Lung (tissue), 12 donors: ENCODE results near the gene EHMT1. TPM values are rescaled to one million over a fixed set of nuclear protein-coding genes. Genes with fewer than 3 reads are reported as not detected.

Source experiments
- ATAC-seq: fragments of 200-7000 bp; cut with Tn5 transposase; one replicate; pipeline ENCODE4 v1.9.1; 2020; ENCODE audit warnings: moderate number of reproducible peaks; ENCODE audit not compliant: insufficient read depth, low FRiP score
- DNase-seq, 3 donors: peaks; one replicate each; pipeline ENCODE4 v3.0.0-alpha.2; 2013 to 2017
- H3K27ac ChIP-seq, 2 donors: one replicate each; pipeline ENCODE4 v1.5.1; 2013; ENCODE audit warnings: mild to moderate bottlenecking in 2 of 2, moderate library complexity in 2 of 2, control low read depth in 1 of 2, inconsistent platforms in 1 of 2, low read depth in 1 of 2, low read length in 1 of 2
- H3K27me3 ChIP-seq, 3 donors: one replicate each; pipeline ENCODE4 v1.5.1; 2013; ENCODE audit warnings: low read length in 2 of 3; ENCODE audit not compliant: control insufficient read depth in 3 of 3, insufficient read depth in 3 of 3
- H3K36me3 ChIP-seq, 4 donors: one replicate each; pipeline ENCODE4 v1.5.1; 2013; ENCODE audit warnings: low read length in 4 of 4, mild to moderate bottlenecking in 1 of 4, moderate library complexity in 1 of 4; ENCODE audit not compliant: control insufficient read depth in 4 of 4, insufficient read depth in 4 of 4
- H3K4me1 ChIP-seq, 5 donors: one replicate each; pipeline ENCODE4 v1.5.1; 2013; ENCODE audit warnings: low read length in 5 of 5, mild to moderate bottlenecking in 2 of 5, moderate library complexity in 1 of 5; ENCODE audit not compliant: control insufficient read depth in 5 of 5, insufficient read depth in 5 of 5
- H3K4me3 ChIP-seq: one replicate; pipeline ENCODE4 v1.5.1; 2013; ENCODE audit warnings: mild to moderate bottlenecking, control low read depth, moderate library complexity
- H3K9ac ChIP-seq, 2 donors: one replicate each; pipeline ENCODE4 v1.5.1; 2013; ENCODE audit warnings: low read length in 2 of 2, control low read depth in 1 of 2; ENCODE audit not compliant: insufficient read depth in 1 of 2
- H3K9me3 ChIP-seq, 4 donors: one replicate each; pipeline ENCODE4 v1.5.1; 2013; ENCODE audit warnings: low read length in 3 of 4, mild to moderate bottlenecking in 1 of 4, moderate library complexity in 1 of 4; ENCODE audit not compliant: control insufficient read depth in 4 of 4, insufficient read depth in 3 of 4
- CTCF ChIP-seq: IDR thresholded peaks from 2 replicates; pipeline ENCODE4 v1.5.1; 2012; ENCODE audit warnings: mild to moderate bottlenecking; ENCODE audit errors: control extremely low read depth, extremely low read depth
- WGBS, 2 donors: extraction: QIAGEN DNeasy Blood & Tissue Kit; methylation state at CpG; one replicate each; pipeline ENCODE4 v1.1.7; 2013; 5-methylcytosine and 5-hydroxymethylcytosine counted together
- polyA plus RNA-seq, 2 donors: library from polyadenylated mRNA; stranded (reverse); fragments of 200-250 nt; gene quantifications; one replicate each; pipeline ENCODE4 v1.2.1, GENCODE V29; 2013
- total RNA-seq, 2 donors: library from RNA; depleted of rRNA in 1 of 2; stranded (reverse); fragments of >200 nt in 1 of 2; gene quantifications; one replicate each; pipeline ENCODE4 v1.2.1, GENCODE V29; 2014 to 2021
- donor health status: control.
- donor health status: control.
- donor health status: Bipolar disorder and iron deficiency.
- donor health status: healthy.
- donor health status: DM: yes; HTN: yes; CAD: no.

EHMT1 gene
- total and polyA plus RNA-seq, 4 donors, result 32.2 to 91.5 (median 58.1) TPM

- Histone ChIP-seq H3K27ac (no peak overlapping the region), H3K4me3 (no peak overlapping the region)
- peak; percentile 50 to 67 (median 50) for DNase-seq
These were observed 14.3 kb upstream of the EHMT1 start for GRCh38 chr9:137604345-137605086.

GRCh38 chr9:137605121-137606004 lies 13.4 kb upstream of the EHMT1 start, which contains the start of gene ARRDC1:
TSS of gene ARRDC1 (plus strand) at chr9:137605686. CDS start at chr9:137605718, 32 bp downstream.
- peaks cover 0 to 4% (median 0%) of the 10 kb centered on the region in 3 donors for H3K27me3 ChIP-seq
- peak within 1 kb of the TSS; percentile 87 for H3K4me3 ChIP-seq
- 1% methylated on average over 51 to 111 of the region's 111 CpGs for WGBS, 2 donors
- H3K27ac ChIP-seq, result peak within 1 kb of the TSS; percentile 86 to 95
- ATAC-seq, result peak; percentile 86
- no peaks in the 10 kb centered on the region for H3K9me3 ChIP-seq
- peak; percentile 91 to 98 (median 94) for DNase-seq
- no peak within 1 kb of the TSS for H3K9ac ChIP-seq
- TF ChIP-seq CTCF, result no peak
- no peaks in the 10 kb centered on the region for H3K36me3 ChIP-seq
- H3K4me1 ChIP-seq, result peaks cover 4 to 21% (median 11%) of the 10 kb centered on the region in 5 donors

More at GRCh38 chr9:137604345-137605086, 14.3 kb upstream of the EHMT1 start:
- Histone ChIP-seq H3K36me3 (no peaks in the 10 kb centered on the region), H3K27me3 (peaks cover 0 to 4% (median 0%) of the 10 kb centered on the region in 3 donors), H3K9me3 (no peaks in the 10 kb centered on the region), H3K9ac (no peak overlapping the region), H3K4me1 (peaks cover 4 to 21% (median 11%) of the 10 kb centered on the region in 5 donors)
- no peak for ATAC-seq
- no peak for TF ChIP-seq CTCF
- whole genome bisulfite sequencing, 2 donors, result 14 to 24% methylated on average over 32 to 49 of the region's 49 CpGs

GRCh38 chr9:137606005-137606621 lies 12.7 kb upstream of the EHMT1 start:
- no peak overlapping the region for H3K9ac ChIP-seq
- WGBS, 2 donors, result 4 to 5% methylated on average over 38 to 57 of the region's 57 CpGs
- peaks cover 0 to 4% (median 0%) of the 10 kb centered on the region in 3 donors for H3K27me3 ChIP-seq
- H3K27ac ChIP-seq, result peak overlapping the region; percentile 86 to 95
- peaks cover 4 to 21% (median 11%) of the 10 kb centered on the region in 5 donors for H3K4me1 ChIP-seq
- H3K36me3 ChIP-seq, result no peaks in the 10 kb centered on the region
- no peaks in the 10 kb centered on the region for H3K9me3 ChIP-seq
- ATAC-seq, result no peak
- peak overlapping the region; percentile 87 for H3K4me3 ChIP-seq
- no peak for DNase-seq
- no peak for TF ChIP-seq CTCF
